ENCODE measurements around the gene NDUFA8.

DNA sequence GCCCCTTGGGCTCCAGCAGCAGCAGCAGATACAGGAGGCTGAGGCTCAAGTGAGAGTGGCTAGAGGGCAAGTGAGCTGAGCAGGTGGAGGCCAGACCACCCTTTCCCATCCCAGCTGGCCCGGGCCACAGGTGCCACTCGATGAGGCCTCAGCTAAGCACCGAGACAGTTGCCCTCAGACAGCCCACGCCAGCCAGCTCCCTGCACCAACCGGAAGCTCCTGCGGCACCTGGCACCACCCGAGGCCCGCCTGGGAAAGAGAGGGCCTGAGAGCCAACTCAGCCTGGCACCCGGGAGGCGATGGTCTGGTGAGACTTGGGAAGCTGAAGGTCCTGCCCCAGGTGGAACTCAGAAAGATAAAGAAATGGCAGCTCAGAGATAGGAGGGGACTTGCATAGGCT lies 38.2 kb downstream of the NDUFA8 start:
- TF ChIP-seq, protein P1, sequence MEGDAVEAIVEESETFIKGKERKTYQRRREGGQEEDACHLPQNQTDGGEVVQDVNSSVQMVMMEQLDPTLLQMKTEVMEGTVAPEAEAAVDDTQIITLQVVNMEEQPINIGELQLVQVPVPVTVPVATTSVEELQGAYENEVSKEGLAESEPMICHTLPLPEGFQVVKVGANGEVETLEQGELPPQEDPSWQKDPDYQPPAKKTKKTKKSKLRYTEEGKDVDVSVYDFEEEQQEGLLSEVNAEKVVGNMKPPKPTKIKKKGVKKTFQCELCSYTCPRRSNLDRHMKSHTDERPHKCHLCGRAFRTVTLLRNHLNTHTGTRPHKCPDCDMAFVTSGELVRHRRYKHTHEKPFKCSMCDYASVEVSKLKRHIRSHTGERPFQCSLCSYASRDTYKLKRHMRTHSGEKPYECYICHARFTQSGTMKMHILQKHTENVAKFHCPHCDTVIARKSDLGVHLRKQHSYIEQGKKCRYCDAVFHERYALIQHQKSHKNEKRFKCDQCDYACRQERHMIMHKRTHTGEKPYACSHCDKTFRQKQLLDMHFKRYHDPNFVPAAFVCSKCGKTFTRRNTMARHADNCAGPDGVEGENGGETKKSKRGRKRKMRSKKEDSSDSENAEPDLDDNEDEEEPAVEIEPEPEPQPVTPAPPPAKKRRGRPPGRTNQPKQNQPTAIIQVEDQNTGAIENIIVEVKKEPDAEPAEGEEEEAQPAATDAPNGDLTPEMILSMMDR (IDR thresholded peaks at IDR 0.05) = no peak
- no peak for TF ChIP-seq POLR2A (IDR thresholded peaks at IDR 0.05)
